GM21717 (cell line): ENCODE results near the gene ANK3.

Source experiments
- ATAC-seq: cut with Tn5 transposase; IDR thresholded peaks from one replicate; pipeline ENCODE4 v1.9.1; 2021; ENCODE audit warnings: mild to moderate bottlenecking, moderate library complexity; ENCODE audit not compliant: unreplicated experiment

The ANK3 gene

DNA sequence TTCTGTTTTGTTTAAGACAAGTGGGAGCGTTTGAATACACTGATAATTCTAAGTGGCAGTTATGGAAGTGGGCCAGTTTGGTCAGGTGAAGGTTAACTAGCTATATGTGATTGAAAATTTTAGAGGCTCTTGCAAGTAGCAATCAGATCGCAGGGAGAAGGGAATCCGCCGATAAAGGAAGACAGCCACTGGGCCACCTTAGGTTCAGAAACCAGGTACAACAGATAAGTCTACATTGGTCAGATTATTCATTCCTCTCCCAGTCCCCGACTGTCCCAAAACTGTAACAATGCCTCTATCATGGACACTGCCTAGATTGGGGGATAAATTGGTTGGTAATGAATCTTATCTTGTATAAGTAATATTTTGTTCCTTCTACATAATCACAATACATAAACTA lies 8.9 kb downstream of the ANK3 start:
- no peak for ATAC-seq

DNA sequence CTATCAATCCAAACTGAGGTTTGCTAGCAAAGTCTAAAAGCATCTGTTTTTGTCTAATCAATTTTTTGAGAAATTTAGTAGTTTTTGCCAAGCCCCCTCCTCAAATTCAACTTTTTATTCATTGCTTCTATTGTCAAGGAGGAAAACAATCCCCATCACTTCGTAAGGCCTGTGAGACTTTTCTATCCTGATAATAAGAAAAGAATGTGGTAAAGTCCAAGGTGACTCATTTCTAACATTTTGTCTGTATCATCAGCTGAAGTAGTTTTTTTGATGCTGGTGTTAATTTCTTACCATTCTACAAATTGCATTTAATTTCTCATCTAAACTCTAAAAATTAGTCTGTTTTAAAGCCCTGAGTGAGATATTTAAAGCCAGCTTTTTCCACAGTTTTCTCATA lies 11.7 kb downstream of the ANK3 start:
- no peak for ATAC-seq

DNA sequence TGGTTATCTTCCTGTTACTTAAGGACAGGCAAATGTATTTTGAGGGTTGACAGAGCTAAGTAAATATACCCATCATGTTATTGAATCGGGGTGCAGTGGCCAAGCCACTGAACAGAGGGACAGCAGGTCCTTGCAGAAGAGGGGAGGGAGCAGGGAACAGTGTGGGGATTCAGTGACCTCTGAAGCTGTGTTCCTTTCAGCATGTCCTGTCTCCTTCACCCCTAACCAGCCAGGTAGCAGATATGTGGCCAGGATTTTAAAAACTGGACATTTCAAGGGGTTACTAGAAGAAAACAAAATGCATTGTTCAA lies 12.7 kb downstream of the ANK3 start:
- ATAC-seq = no peak

DNA sequence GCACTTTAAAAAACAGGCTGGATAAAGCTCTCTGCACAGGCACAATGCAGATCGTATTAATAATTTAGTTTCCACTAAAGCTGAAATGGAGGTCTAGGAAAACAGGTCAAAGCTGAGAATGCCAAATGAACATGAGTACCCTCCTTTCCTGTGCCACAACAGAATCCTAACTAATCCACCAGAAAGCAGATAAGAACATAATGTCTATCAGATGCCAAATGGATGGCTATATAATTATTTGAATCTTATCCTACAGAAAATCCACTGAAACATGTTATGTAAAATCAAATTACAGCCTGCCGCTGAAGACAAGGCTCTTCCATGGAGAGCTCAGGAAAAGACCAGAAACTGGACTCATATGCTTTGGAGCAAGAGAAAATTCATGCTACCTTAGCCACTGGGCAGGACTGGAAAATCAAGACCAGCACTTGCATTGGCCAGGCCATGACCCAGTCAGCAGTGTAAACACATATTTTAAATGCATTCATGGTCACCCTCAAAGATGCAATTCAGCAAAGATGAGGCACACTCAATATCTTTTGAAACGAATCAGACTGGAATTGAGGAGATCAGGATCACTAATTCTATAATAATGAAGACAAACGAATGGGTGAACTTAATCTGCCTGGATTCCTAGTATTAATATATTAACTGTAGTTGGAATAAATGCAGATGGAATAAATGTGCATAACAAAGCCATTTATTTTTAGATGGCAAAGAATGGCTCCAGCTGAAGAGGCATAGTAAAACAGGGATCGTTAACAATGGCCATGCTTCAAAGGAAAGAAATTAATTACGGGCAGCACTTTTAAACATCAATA lies 13.2 kb downstream of the ANK3 start:
- ATAC-seq = no peak

DNA sequence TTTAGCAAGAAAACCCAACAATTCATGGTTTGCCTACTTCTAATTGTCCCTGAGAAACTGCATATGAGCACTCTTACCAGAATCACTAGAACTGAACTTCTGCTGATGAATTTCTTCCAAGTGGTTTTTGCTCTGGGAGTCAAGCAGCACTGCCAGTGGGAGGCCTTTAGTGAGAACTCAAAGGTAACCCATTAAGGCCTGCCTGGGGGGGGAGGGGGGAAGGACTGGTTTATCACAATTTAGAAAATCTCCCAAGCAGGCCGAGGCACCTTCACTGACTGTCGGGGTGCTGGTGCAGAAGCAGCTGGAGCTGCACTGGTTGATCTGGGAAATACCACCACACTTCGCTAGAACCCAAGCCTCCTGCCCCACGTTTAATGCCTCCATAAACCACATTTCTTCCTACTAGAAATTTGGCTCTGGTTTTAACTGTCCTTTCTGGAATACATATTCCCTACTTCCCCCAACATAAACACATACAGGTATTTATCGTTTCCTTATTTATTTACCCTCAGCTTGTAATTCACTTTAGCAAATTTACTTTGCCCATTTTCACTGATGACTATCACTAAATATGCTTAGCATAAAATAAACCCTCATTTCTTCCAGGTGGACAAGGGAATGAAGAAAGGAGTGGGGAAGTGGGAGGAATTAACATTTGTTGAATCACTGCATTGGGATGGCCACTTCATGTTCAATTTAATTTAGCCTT lies 14.2 kb downstream of the ANK3 start:
- ATAC-seq = no peak

DNA sequence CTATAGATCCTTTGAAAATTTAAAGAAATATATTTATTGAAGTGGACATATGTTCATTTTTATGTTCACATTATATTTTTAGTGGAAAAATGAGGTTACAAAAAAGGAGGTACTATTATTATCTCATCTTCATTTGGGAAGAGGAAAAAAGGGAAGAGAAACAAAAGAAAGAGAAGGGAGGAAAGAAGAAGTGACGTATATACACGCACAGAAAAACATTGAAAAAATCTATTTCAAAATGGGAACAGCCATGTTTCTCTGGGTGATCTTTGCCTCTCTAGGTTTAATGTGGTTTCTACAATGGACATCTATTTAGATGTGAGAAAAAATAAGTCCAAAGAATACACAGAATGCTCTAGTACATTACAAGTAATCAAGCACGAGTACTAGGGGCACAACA lies 14.8 kb downstream of the ANK3 start:
- ATAC-seq = no peak

DNA sequence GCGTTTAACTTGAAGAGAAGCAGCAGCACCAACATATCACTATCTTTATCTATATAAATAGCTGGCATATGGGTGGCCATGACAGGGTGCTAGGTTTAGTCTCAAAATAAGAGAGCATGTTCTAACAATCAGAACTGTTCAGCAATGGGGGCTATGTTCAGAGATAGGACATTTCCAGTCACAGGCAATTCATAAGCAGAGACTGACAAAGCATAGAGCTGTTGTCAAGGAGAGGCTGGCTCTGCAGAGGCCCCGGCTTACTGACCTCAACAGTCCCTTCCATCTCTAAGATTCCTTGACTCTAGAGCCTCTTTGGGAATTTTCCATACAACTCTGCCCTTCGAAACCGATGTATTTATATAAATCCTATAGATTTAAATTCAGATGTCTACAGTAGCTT lies 17.2 kb downstream of the ANK3 start:
- no peak for ATAC-seq

DNA sequence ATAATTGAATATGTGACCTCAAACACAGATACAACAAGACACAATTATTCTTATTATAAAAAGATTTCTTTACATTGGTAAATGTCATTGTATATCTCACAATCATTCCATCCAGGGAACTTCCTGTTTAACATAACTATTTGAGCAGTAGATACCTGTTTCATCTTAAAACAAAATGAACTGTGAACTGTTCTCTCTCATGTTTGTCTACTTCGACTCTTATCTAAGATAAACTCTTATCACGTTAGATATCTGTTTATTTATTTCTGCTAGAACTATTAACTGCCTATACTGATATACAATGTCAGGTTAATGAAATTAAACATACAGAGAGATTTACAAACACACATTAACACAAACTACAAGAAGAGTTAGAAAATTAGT lies 20.1 kb downstream of the ANK3 start:
- ATAC-seq = no peak

DNA sequence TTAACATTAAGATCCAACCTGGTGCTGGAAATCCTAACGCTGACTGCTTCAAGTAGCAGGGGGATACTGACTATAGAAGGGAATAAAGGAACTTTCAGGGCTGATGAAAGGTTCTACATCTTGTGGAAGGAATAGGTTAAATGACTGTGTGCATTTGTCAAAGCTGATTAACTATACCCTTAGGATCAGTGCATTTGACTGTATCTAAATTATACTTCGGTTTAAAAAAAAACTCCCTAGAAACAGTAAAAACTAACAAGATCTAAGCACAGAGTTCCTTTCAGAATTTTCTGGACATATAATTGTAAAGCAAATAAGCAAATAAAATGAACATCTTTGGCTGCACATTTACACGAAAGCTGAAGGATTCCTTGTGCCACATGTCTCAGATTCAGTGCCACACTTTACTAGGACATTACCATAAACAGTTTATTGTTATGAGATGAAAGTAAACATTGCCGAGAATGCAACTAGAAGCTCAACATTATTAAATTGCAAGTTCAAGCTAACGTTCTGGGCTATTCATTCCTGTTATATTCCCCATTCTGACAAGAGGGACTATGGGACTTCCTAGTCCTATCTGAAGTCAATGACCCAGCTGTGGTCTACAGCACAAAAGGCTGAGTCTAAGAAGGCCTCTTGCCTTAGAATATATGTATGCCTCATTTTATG lies 20.7 kb downstream of the ANK3 start:
- ATAC-seq = no peak

DNA sequence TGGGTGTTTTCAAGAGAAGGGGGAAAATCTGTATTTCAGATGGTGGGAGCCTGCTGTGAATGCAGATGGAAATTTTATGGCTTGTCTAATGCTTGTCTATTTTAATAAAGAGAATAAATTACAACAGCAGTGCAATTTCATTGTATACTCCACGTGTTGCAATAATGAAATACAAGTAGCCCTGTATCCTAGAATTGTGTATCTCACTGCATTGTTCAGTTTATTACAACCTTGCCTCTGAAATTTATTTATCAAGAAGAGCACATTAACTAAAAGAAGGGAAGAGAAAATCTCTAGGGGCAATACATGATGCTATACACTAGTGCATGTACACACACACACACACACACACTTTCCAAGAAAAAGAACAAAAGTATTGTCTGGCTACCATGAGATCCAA lies 21.8 kb downstream of the ANK3 start:
- no peak for ATAC-seq

DNA sequence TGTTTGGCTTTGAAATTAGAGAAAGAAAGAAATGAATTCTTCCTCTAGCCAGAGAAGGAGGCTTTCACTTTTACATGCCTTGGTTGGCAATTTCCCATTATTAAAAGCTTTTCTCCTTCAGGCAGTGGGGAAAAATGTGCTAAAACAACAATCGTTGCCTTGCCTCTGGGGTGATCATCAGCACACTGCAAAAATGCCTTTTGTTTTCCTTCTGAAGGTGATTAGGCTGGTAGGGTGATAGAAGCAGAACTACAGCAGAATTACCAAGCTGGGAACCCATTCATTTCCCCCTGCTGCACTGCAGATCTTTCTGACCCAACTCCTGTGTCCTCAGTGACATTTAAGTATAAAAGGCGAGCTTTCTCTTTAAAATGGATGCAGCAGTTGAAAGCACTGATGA lies 22.2 kb downstream of the ANK3 start:
- ATAC-seq = no peak

DNA sequence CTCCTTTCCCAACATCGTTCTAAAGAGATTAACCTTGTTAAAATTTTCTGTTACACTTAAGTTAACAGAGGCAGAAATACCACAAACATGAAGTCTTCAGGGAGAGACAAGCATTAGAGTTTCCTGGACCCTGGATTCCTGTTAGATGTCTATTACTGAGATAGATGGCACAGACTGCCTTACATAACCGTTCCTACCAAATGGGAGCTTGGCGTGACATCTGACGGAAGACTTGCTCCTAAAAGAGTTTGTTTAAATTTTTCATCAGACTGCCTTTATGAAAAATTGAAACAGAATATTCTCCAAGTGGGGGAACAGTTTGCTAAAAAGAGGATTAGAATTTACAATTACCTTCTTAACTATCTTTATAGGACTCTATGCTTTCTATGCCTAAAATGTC lies 22.7 kb downstream of the ANK3 start:
- no peak for ATAC-seq

DNA sequence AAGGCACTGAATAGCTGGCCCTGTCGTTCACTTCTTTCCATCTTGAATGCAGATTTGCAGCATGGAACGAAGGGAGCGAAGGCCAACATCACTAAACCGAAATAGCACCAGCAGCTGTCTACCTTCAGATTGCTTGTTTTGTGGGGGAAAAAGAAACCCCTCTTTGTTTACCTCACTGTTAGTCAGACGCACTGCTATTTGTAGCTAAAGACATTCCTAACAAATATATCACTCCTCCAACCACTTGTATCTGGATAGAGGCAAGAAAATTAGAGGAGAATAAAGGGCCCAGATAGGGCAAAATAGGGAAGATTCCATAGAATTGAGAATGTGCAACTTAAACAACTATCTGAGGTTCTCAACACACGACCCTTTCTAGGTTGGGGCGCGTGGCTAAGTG lies 26.5 kb downstream of the ANK3 start:
- no peak for ATAC-seq

DNA sequence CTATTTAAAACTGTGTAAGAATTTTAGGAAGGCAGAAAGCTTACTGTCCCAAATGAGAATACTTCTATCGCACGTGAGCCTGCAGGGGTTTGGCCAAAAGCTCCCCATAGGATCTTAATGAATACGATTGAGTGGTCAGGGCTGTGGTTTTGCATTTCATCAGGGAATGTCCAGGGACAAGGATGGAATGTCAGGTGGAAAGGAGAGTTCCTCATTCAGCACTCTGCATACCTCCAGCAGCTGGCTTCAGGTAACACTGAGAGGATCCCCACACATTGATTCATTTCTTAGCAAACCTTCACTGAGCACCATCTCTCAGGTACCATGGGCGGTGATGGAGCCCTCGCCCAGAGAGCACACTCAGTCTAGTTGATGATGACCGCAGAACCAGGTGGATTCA lies 27.2 kb downstream of the ANK3 start:
- ATAC-seq = no peak

DNA sequence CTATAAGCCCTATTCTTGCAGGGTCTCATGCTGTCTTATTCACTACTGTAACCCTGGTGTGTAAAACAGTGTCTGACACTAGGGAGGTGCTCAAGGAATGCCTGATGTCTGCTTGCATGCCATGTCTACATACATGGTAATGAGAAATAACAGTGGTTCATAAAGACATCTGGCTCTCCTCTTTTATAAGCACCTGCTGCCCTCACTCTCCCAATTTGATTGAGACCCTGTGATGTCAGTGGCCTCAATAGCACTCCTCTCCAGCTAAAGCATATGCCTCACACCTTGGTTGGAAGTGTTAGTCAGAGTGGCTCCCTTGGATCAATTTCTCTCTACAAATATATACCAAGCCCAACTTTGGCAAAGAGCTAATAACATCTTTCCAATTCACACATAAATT lies 30.6 kb downstream of the ANK3 start:
- no peak for ATAC-seq

DNA sequence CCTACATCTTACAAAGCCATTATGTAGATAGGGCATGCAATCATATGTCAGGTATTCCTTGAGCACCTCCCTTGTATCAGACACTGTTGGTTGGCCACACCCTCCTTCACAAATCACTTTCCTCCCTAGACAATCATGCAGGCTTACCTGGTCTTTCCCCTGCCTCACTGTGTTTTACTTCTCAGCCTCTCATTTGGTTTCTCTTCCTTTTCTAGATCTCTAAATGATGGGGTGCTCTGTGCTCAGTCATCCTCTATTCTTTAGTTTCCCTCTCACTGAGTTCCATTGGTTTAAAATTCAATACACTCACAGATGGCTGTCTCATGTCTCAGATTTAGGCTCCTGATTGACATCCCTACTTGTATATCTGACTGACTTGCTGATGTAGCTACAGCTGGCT lies 31.4 kb downstream of the ANK3 start:
- ATAC-seq = peak; percentile 98

DNA sequence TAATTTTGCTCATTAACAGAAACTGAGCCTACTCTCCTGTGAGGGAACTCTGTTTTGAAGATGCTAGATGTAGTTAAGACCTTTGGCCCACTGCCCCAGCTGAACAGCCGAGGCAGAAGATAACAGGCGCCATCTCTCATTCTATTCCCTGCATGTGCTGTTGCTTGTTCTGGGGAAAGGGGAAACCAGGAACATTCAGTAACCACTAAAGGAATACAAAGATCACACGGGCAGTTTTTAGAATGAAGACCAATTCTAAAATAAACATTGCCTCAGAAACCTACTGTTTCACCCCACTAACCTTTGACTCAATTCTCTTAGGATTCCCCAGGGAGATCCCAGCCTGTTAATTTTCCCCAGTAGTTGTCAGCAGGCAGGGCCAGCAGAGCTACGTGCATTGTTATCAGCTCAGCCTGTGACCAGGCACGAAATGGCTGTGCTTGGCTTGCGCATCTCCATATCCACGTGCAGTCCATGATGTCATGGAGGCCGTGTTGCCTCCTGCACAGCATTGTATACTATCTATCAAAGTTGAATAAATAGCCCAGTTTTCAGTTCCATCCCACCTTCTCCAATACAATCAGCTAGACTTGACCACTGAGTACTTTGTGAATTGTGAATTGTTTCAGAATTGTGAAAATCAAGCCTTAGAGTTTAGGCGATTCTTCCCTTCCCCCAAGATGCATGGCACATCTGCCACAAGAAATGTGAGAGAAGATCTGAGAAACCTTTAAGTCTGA lies 36.0 kb downstream of the ANK3 start:
- ATAC-seq = no peak

DNA sequence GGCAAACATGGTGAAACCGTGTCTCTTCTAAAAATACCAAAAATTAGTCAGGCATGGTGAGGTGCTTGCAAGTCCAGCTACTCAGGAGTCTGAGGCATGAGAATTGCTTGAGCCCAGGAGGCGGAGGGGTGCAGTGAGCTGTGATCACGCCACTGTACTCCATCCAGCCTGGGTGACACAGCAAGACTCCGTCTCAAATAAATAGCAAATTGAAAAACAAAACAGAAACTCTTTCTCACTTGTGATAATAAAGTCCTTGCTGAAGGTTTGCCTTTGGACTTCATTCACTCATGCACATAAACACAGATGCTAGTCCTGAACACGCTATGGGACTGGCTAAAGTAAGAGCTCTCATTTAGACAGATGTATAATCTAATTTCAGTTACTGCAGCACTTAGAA lies 37.6 kb downstream of the ANK3 start:
- peak; percentile 71 for ATAC-seq

DNA sequence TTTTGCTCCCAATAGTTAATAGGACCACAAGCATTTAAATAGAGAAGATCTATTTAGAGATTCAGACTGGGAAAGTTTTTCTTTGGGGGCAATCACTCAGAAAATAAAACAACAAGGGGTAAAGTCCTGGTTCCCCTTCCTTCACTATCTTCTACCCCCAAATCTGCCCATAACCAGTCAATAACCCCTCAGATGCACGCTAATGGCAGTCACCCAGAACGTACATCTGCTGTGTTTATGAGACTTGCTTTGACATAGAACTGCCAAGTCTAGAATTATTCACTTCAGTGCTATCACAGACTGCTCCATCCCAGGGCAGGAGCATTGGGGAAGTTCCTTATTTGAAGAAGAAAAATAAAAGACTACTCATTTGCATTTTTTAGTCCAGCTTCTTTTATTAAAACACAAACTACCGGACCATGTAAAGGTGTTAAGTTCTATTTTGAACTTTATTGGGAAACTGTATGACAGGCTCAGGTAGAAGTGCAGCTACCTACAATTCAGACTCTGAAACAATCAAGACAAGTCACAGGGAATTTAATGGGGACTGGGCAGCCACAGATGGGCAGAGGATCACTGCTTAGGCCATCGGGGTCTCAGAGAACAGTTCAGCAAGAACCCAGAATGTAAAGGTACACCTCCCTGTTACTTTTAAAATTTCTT lies 38.4 kb downstream of the ANK3 start:
- peak; percentile 65 for ATAC-seq

DNA sequence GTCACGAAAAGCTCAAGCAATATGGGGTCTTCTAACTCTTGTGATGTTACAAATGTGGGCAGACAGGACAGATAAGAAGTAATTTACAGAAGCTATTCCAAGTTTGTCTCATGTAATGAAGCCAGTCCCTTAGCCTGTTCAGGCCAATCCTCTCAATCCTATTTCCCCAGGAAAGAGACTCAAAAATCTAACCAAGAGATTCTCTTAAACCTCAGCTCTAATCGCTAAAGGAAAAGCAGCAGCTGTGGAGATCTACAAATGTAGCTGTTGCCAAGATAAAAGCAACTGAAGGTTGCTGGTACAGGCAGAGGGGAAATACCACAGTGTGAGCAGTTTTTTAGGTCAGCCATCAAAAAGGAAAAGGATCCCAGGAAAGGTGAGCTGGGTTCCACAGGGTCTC lies 39.3 kb downstream of the ANK3 start:
- ATAC-seq = no peak

DNA sequence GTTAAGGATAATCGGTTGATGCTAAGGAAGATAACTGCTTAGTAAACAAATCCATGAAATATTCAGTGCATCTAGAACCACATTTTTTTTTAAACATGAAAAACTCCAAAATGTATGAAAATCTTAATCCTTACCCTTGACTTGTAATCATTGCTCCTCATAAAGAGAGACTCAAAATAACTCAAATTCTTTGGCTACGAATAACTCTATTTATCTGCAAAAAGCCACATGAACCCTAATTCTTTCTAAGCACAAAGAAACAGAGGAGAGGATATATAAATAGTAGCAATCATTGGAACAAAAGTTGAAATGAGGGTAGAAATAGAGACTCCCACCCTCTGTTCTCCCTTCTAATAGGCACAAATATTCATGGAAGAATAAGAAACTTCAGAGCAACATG lies 40.2 kb downstream of the ANK3 start:
- ATAC-seq = no peak
